HG03159 (cell line): Measurements from ENCODE around the gene TPGS1.
A peak's percentile ranks its signal among the peaks of the same experiment; 100 is the strongest.

Source experiments
- ATAC-seq: cut with Tn5 transposase; IDR thresholded peaks from one replicate; pipeline ENCODE4 v1.9.1; 2021; ENCODE audit warnings: mild to moderate bottlenecking, moderate library complexity; ENCODE audit not compliant: unreplicated experiment

The TPGS1 gene

DNA sequence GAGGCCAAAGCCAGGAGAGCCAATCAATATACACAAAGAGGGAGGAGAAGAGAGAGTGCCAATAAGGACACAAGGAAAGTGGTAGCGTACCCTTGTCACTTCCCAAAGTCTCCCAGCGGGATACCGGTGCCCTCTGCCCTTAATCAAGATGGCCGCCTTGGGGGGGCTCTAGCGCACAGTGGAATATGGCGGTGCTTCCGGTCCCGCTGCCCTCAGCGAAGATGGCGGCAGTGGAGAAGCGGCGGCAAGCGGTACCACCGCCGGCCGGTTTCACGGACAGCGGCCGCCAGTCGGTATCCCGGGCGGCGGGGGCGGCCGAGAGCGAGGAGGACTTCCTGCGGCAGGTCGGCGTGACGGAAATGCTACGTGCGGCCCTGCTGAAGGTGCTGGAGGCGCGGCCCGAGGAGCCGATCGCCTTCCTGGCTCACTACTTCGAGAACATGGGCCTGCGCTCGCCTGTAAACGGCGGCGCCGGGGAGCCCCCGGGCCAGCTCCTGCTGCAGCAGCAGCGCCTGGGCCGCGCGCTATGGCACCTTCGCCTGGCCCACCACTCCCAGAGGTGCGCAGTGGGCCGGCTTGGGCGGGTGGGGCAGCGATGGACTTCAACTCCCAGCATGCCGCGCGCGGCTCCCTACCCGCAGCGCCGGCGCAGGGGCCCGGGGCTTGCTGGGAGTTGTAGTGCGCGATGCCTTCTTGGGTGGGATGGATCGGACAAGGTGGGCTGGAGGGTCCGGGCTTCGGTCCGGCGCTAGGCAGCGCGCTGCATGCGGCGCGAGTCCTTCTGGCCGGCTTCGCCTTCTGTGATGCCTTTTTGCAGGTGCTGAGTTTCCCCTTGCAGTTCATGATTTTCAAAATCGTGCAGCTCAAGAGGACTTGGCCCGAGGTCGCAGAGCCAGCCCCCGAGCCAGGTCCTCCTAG, at the start of gene TPGS1:
Gene TPGS1, plus strand, starts transcription at position 212 of the 918 bp plus-strand sequence. Its CDS starts 10 bp downstream, at position 222.
- ATAC-seq, result peak; percentile 53

- ATAC-seq, result no peak
These were observed 49.7 kb upstream of the TPGS1 start for GRCh38 chr19:457636-458035.

DNA sequence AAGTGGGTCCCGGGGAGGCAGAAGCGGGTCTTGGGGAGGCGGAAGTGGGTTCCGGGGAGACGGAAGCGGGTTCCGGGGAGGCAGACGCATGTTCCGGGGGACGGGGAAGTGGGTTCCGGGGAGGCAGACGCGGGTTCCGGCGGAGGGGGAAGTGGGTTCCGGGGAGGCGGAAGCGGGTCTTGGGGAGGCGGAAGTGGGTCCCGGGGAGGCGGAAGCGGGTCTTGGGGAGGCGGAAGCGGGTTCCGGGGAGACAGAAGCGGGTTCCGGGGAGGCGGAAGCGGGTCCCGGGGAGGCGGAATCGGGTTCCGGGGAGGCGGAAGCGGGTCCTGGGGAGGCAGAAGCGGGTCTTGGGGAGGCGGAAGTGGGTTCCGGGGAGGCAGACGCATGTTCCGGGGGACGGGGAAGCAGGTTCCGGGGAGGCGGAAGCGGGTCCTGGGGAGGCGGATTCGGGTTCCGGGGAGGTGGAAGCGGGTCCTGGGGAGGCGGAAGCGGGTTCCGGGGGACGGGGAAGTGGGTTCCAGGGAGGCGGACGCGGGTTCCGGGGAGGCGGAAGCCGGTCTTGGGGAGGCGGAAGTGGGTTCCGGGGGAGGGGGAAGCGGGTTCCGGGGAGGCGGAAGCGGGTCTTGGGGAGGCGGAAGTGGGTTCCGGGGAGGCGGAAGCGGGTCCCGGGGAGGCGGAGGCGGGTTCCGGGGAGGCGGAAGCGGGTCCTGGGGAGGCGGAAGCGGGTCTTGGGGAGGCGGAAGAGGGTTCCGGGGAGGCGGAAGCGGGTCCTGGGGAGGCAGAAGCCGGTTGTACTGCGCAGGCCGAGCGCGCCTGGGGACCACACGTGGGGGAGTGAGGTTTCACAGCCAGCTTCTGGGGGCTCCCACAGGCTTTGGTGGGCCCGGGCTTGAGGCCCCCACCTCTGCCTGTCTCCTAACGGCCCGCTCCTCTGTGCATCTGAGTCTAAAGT, 48.9 kb upstream of the TPGS1 start:
- no peak for ATAC-seq

- ATAC-seq, result no peak
These were observed 47.4 kb upstream of the TPGS1 start for GRCh38 chr19:459724-460511.

DNA sequence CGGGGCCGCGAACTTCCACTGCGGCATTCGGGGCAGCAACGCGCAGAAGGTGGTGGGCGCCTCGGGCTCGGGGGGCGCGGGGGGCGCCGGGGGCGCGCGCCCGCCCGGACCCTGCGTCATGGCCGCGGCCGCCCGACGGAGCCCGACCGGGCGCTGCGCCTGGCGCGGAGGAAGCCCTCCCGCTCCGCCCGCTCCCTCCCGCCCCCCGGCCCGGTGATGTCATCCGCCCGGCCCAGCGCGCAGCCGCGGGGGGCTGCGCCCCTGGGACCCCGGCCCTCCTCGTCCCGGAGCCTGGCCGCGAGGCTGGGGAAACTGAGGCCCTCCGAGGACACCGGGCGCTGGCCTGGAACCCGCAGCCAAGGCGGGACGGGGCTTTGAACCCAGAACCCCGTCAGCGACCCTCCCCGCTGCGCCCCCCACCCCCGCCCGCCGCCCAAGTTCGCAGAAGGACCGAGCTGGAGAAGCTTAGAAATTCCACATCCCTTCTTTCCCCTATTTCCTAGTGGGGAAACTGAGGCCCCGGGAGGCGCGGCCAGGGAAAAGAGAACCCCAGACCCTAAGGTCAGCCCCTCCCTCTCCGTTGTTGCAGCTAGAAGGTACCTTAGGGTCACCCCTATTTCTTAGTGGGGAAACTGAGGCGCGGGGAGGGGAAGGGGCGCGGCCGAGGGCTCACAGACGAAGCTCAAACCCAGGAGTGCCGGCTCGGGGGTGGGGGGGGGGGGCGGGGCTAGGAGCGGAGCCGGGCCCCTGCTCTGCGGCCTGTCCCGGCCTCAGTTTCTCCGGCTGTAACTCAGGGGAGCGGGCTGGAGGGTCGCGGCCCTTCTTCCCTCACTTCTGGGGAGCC, 46.2 kb upstream of the TPGS1 start, which contains the start of gene SHC2:
Gene SHC2, minus strand, starts transcription at position 157 of the 844 bp plus-strand sequence. Its CDS starts 37 bp downstream, at position 120.
- ATAC-seq, result no peak

DNA sequence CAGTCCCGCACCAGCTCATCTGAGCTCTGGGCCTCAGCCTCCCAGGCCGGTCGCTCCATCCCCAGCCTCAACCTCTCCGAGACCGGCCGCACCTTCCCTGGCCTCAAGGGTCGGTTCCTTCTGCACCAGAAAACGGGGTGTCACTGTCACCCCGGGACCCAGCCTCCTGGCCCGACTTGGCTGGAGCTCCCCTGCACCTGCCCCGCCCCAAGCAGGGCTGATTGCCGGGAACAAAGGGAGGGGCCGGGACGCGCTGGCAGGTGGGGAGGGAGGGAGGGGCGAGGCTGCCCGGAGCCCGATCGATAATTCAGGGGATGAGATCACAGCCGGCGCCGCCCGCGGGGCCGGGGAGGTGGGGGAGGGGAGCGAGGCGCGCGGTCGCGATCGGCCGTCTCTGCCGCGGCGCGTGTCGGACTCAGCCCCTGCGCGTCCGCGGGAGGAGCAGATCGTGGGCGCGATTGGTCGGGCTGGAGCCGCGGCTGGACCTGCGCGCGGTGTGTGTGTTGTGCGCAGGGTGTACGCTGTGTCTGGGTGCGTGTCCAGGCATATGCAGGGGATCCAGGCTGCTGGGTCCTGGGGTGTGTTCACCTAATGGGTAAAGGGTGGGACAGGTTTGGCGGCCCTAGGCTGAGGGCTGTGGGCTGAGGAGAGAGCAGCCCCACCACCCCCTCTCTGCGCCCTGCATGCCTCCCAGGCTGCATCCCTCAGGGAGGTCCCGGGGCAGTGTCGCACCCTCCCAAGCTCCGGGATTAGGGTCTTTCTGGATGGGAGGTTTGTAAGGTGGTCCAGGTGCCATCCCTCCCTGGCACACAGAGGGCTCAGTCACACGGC, 45.4 kb upstream of the TPGS1 start:
- ATAC-seq, result no peak

DNA sequence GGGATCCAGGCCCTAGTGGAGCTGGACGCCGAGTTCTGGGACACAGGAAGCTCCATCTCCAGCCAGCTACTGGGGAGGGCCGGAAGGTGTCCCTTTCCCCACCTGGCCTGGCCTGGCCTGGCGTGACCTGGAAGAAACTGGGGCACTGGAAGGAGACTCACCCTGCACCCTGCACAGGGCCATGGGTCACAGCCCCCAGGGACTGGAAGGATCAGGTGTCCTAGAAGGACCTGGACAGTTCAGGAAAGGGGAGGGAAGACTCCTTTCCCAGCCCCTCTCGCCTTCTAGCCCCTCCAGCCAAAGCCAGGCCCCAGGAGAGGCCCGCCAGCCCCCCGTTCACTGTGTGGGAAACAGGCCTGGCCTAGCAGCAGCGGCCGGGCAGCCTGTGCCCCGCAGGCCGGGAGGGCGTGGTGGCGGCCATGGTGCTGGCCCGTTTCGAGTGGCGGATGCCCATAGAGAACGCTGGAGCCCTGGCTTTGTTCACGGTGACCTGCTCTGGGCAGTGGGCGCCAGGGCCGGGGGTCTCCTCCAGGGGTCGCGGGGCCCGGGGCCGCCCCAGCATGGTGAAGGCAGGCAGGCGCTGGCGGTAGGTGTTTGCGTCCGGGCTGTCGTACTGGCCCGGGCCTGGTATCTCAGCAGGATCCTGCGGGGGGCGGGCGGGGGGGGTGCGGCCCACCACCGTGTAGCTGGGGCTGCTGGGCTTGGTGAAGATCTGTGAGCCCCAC, 43.7 kb upstream of the TPGS1 start:
- no peak for ATAC-seq

DNA sequence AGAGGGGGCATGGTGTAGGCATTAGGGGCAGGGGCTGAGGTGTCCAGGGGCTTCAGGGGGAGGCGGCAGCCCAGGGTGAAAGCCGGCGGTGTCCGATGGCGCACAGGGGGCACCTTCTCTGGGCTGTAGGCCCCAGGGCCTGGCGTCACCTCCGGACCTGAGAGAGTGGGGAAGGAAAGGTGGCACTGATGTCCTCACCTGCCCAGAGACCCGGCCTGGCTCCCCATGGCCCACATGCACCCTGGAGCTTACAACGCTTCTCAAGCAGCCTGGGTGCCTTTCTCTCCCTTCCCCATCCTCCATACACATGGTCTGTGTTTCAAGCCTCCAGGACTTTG, 43.1 kb upstream of the TPGS1 start:
- no peak for ATAC-seq

DNA sequence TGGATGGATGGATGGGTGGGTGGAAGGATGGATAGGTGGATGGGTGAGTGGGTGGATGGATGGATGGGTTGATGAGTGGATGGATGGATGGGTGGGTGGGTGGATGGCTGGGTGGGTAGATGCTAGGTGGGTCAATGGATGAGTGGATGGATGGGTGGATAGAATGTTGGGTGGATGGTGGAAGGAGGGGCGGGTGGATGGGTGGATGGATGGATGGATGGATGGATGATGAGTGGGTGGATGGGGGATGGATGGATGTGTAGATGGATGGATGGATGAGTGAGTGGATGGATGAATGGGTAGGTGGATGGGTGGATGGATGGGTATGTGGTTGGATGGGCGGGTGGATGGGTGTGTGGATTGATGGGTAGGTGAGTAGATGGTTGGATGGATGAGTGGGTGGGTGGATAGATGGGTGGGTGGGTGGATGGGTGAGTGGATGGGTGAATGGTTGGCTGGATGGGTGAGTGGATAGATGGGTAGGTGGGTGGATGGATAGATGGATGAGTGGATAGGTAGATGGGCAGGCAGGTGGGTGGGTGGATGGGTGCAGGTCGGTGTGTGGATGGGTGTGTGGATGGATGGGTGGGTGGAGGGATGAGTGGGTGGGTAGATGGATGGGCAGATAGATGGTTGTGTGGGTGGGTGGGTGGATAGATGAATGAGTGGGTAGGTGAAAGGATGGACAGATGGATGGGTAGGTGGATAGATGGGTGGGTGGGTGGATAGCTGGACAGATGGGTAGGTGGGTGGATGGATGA, 42.1 kb upstream of the TPGS1 start:
- ATAC-seq, result no peak

GRCh38 chr19:467554-467953, 39.7 kb upstream of the TPGS1 start:
- no peak for ATAC-seq

GRCh38 chr19:468587-469256, 38.6 kb upstream of the TPGS1 start:
- no peak for ATAC-seq

- ATAC-seq, result no peak
These were observed 37.5 kb upstream of the TPGS1 start for GRCh38 chr19:469833-470232.

- no peak for ATAC-seq
These were observed 36.6 kb upstream of the TPGS1 start for GRCh38 chr19:470701-471100.

DNA sequence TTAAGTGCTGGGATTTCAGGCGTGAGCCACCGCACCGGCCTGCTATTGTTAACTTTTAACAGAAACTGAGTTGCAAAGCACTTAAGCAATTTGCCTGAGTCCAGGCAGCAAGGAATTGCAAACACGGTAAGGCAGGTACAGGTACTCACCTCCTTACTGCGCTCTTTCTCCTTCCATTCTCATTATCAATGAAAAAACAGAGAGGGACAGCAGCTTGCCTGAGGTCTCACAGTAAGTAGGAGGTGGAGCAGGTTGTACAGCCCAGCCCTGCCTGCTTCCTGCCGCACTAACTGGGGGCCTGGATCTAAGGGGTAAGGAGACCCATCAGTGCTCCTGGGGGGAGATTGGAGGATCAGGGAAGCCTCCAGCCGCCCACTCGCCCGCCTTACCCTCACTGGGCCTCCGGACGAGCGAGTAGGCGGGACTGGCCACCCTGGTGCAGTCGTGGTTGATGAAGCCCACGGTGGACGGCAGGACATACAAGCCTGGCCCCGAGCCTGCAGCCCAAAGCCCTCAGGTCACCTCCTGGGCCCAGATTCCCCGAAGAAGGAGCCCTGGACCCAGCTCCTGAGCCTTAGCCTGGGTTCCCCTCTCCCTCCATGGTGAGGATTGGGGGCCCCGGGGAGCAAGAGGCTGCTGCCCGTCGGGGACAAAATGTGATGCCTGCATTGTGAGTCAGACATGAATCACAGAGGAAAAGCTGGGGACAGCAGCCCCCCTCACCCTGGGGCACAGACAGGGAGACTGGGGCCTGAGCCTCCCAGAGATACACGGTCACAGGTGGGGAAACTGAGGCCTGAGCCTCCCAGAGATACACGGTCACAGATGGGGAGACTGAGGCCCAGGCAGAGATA, 35.1 kb upstream of the TPGS1 start:
- no peak for ATAC-seq

GRCh38 chr19:474126-475078, 32.9 kb upstream of the TPGS1 start:
- ATAC-seq, result no peak
